Stimulated activated CD8-positive, alpha-beta memory T cell treated with anti-CD3 and anti-CD28 coated beads, Interleukin-7, amount 100 ng/mL, for 48 hours (primary cell): ENCODE data around the gene PAFAH2.
A peak's percentile ranks its signal among the peaks of the same experiment; 100 is the strongest.
"Not testable (repeated sequence)": the region's sequence is repeated elsewhere in the genome, so short reads cannot be mapped to it uniquely, and the experiment has no call there.

ENCODE experiments used
- DNase-seq, 2 donors: peaks; one replicate each; pipeline ENCODE4 v3.0.0-alpha.2; 2020; ENCODE audit warnings: low read depth in 1 of 2; ENCODE audit errors: extremely low read depth in 1 of 2

Gene PAFAH2

DNA sequence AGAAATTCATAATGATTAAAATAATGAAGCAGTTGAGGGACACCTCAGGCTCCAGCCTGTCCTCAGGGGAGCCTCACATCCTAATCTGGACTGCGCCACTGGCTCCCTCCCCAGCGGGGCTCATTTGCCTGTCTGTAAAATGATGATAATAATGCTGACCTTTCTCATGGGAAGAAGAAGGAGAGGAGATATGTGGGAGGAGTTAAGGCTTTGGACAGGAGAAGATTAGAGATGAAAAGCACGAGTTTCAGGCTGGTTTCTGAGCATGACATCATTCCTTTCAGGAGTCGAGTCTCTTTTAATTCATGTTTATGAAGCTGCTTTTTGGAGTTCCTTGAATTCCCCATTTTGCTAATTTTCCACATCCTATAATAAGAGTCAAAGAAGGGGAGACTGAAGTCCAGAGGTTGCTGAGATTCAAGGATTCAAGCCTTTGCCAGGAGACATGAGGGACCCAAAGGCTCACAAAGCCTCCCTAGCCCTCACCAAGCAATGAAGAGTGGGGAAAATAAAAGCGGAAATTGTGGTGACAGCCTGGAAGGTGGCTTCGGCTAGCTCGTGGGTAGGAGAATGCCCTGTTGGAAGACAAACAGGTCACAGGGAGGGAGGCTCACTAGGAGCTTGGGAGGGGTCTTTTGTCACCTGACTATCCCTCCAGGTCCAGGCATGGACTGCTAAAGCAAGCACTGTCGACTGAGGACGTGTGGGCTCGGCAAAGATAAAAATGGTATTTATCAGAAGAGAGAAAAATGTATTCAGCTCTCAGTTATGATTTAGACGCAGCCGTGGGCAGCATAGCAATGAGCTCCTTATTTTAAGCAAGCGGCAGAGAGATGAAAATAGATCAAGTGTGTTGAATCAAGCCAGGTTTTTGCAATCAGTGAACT lies 64.1 kb downstream of the PAFAH2 start:
- no peak for DNase-seq

DNA sequence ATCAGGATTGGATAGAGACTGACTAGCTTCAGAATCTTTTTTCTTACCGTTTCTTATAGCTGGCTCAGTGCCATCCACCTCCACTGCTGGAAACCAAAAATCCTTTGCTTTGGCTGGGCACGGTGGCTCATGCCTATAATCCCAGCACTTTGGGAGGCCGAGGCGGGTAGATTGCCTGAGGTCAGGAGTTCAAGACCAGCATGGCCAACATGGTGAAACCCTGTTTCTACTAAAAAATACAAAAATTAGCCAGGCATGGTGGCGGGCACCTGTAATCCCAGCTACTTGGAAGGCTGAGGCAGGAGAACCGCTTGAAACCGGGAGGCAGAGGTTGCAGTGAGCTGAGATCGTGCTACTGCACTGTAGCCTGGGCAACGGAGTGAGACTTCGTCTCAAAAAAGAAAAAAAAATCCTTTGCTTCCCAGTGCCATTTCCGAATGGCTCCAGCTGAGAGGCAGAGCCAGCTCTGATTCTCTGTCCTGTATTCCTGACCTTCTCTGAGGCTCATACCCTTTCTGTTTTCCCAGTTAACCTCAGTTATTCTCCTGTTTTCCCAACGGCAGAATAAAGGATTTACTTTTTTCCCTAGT lies 65.0 kb downstream of the PAFAH2 start:
- DNase-seq, result not testable (repeated sequence)

DNA sequence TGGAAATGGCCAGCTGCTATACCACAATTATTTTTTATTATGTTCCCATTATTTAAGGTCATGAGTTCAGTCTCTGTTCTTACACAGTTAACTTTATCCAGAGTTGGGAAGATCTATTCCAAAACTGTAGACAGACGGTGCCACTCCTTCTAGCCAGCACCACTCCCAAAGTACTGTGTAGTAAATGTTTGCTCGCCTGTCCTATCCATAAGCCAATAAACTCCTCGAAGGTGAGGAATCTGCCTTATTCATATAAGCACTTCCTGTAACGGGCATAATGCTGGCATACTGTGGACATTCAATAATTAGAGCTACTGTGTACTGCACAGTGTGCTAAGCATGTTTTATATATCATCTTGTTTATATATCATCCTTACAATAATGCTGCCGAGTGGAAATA lies 65.5 kb downstream of the PAFAH2 start:
- DNase-seq, result no peak

DNA sequence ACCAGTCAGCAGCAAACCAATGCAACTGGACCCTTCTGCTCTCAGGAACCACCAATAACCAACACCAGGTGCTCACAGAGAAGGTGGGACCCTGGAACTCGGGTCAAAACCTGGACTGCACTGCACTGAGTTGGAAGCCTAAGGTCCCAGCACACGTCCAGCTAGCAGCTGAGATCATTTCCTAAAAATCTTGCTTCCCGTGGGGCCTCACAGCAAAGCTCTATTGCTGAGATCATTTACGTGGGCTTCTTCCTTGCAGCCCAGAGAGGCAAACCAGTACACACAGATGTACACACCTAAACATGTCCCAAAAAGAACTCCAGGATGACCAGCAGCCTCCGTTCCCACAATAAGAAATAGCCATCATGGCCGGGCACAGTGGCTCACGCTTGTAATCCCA lies 68.8 kb downstream of the PAFAH2 start:
- DNase-seq, result no peak

DNA sequence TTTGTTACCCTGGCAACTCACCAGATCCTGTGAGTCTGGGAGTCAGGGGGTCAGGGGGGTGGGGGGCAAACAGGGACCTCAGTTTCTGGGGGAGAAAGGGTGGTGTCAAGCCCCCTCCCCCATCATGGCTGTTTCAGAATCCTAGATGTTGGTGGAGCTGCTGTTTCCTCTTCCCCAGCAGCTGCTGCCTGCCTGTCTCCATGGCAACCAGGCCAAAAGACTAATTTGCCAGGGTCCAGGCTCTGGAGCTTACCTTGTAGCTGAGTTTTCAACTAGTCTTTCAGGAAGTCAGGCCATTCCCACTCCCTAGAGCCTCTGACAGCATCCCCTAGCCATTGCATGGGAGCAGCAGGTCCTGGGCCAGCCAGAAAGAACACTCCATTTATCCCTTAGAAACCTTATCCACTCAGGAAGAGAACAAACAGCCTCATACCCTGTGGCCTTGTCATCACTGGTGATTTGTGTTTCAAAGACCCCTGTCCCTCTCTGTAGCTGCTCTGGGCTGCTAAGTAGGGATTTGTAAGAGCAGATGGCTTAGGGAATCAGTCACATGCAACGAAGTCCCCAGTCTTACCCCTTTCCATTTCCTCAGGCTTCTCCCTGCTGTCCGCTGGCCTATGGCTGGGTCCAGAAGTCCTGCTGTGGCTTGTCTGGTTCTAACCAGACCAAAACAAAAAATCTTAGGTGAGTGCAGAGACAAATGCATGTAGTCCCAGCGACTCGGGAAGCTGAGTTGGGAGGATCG lies 70.2 kb downstream of the PAFAH2 start:
- no peak for DNase-seq

DNA sequence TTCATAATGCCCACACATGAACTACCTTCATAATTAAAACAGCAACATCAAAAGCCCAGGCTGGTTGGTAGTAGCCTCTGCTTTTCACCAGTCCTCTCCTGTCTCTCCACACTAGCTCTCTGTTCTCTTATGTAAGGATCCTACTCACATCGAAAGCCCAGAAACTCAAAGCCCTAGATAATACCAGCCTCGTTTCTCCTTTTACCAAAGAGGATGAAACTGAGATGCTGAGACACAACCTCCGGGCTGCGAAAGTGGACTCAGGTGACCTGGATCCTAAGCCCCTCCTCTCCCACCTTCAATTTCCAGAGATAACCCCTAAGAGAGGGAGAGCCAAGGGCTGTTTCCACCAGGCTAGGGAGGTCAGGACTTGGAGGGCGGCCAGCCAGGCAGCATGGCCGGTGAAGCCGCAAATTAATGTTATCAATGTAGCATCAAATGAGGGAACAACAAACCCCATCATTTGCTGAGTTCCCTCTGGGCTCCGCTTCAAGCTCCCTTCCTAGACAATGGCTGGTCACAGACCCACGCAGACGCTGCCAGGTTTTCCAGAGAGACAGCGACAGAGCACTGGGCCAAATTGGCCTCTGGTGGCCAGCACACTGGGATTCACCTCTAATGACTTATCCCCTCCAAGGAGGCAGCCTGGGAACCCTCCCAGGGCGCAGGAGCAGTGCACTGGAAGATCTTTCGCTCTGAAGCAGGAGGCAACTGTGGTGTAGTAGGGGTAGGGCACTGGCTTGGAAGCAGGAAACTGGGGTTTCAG lies 70.9 kb downstream of the PAFAH2 start:
- DNase-seq, result no peak

DNA sequence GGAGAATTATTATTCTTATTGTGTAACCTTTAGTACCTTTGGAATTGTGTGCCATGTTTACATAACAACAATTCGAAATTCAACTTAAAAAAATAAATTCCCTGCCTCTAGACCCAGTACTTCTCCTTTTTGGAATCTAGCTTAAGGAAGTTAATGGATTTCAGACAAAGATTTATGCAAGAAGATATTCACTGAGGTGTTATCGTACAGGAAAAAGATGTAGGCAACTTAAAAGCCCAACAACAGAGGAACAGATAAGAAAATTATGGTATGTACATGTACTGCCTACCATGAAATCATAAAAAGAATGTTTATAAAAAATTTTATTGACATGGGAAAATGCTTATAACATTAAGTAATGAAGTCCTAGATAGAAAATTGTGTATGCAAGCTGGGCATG lies 73.4 kb downstream of the PAFAH2 start:
- DNase-seq, result no peak

DNA sequence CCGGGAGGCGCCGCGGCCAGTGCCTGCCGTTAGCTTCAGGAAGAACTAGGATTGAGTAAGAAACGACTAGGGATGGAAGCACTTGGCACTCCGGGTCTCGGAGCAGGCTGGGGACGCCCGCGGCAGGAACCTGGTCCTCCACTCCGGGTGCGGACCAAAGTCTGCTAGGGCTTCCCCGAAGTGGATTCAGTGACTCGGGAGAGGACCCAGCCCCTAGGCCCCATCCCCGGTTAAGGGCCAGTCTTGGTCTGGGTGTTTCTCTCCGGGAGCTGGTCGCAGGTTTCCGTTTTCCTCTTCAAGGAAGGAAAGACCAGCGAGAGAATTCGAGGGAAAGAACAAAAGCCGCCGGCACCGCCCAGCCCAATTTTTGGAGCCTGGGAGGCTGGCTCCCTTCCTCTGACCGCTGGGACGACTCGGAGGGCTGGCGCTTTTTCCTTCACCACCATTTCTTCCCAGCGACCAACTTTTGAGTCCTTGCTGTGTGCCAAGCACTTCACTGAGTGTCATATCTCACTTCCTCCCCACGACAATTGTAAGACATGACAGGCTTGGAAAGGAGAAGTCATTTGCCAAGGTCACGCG lies 74.8 kb downstream of the PAFAH2 start:
- no peak for DNase-seq

DNA sequence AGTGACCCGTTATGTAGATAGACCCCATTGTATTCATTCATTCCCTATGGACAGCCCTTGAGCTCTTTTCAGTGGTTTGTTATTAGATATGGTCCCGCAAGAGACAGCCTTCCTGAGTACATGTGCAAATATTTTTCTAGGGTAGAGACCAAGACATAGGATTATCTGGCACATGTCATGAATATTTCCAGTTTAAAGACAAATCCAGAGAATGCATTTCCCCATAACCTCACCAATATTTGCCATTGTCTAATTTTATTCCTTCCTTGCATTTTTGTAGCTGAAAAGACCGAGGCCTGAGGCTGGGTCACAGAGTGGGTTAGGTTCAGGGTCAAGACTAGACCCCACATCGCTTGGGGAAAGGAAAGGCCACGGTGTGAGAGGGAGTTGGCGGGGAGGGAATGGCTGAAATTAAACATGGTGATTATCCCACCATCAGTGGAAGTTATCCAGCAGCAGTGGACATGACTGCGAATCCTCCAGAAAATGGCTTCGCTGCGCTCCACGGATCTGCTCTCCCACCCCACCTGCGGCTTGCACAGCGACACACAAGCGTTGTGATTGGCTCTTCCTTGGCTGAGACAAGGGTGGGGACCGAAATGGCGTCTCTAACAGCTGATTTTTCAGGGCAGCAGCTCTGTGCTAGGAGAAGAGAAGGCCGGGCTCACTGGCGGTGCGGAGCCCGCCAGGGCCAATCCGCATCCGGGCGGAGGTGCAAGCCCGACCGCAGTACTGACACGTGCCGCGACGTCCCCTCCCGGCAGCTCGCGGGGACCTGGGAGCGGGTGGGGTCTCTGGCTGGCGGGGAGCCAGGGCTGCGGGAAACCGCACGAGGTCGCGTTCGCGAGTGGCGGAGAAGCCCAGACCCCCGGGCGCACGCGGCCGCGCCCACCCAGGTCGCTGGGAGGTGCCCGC lies 75.5 kb downstream of the PAFAH2 start:
- DNase-seq, result peak in 1 of 2 donors; percentile 12

DNA sequence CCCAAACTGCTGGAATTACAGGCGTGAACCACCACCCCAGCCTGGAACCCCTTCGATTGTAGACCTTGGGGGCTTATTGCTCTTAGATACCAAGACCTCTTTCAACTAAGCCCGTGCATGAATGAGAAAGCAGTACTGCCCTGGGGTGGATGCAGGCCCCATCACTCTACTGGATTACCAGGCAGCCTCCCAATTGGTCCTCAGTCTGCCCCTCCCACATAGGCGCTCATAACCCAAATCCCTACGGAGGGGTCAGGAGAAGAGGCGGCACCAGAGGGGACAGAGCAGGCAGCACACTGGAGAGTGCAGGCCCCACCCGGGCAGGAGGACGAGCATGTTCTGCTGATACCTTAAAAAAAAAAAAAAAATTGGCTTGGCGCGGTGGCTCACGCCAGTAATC lies 79.2 kb downstream of the PAFAH2 start:
- no peak for DNase-seq

DNA sequence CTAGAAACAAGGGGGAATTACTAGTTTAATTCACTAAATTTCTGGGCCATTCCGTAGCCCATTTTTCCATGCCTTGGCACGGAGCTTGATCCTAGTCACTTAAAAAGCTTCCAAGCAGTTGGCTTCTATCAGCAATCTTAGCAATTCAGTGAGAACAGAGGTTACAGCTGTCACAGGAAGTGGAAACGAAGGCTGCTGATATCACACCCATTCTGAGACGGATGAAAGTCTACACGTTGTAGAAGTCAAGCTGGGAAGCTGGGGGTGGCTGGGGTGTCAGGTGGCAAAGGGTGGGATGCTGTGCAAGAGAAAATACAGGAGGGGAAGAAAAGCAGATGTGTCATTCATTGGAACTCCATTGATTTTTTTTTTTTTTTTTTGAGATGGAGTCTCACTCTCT lies 79.9 kb downstream of the PAFAH2 start:
- DNase-seq, result no peak

DNA sequence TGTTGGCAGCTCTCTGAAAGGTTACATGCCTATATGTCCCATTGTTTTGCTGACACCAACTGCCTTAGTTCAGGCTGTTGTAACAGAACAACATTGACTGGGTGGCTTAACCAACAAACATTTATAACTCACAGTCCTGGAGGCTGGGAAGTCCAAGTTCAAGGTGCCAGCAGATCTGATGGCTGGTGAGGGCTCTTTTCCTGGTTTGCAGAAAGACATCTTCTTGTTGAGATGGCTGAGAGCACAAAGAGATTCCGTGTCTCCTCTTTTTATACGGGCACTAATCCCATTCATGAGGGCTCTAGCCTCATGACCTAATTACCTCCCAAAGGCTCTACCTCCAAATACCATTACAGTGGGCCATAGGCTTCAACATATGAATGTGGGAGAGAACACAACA lies 81.4 kb downstream of the PAFAH2 start:
- DNase-seq, result no peak

DNA sequence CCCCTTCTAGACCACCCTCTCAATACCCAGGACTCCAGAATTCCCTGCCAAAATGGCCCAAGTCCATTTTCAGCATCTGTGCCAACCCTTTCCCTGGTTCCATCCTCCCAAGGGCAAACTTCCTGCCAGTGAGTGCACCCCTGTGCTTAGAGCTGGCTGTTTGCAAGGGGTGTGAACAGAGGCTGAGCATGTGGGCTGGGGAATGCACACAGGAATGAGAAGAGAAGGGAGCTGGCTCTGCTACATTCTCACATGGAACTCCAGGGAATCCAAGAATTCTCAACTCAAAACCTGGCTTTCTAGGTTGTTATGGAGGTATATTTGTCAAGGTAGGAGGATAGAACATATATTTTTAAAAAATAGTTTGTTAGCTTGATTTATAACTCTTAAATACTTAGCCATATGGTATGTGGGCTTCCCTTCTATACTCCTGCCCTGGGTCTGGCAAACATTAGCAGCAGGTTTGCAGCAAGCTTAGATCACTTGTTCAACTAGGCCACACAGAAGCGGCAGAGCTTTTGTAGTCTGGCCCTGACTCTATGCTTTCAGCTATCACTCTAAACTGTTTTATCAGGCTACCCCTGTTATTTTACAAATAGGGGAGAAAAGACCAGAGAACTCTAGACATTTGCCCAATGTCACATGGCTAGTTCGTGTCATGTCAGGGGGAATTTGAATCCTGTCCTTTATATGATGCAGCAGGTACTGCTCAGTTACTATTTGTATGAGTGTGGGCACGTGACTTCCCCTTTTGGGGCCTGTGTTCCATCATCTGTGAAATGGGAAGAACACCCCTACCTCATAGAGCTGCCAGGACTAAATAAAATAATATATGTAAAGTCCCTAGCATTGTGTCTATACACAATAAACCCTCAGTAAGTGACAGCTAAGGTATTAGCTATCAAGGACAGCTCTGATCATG lies 83.5 kb downstream of the PAFAH2 start:
- DNase-seq, result no peak

DNA sequence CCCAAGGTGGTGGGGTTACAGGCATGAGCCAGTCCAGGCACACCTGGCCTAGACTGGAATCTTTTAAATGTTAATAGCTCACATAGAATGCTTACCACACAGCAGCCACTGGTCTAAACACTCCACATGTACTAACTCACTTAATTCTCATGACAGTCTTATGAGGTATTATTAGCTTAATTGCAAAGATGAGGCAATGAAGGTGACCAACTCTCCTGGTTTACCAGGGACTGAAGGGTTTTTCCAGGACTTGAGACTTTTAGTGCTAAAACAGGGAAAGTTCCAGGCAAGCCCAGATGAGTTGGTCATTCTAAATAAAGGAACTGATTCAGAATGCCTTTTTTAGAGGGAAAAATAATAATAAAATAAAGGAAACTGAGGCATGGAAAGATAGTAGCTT lies 84.7 kb downstream of the PAFAH2 start:
- no peak for DNase-seq

DNA sequence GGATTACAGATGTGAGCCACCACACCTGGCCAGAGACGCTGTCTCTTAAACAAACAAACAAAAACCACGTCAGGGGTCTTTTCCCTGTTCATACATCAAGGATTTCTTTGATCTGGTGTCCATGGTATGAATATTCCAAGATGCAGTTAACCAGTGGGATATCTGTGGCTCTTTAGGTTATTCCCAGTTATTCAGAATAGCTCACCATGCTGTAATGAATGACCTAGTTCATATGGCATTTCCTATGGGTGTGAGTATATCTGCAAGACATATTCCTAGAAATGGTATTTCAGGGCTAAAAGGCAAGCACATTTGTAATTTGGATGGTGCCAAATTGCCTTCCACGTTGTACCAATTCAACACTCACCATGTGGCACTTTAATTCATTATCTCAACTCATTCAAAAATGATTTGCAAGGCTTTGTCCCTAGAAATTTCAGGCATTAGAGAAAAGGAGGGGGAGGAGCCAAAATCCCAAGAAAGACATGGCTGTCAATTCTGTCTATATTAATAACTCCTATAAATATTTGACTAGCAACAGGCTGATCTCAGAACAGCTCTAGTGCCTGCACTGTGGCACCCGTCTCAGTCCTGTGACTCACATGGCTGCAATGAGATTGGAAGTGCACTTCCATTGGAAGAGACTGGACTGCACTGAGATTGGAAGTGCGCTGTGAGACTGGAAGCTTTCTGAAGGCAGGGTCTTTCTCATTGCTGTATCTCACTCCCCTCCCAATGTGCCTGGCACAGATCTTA lies 85.6 kb downstream of the PAFAH2 start:
- DNase-seq, result no peak

DNA sequence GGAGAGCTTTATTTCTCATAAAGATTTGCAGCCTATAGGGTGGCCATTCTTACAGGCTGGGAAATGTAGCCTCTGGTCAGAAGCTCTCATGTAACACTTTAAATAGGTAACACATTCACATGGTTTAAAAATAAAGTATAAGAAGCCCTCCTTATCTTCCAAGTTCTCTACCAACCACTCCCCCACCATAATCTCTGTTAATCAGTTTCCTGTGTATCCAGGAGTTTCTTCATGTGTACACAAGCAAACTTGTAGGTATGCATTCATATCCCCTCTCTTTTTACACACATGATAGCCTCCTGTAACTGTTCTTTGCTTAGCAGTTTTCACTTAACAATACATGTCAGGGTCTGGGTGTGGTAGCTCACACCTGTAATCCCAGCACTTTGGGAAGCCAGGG lies 86.7 kb downstream of the PAFAH2 start:
- no peak for DNase-seq
